Upper lobe of left lung (tissue), 4 donors: ENCODE results near the gene KMT2B.

Experiments used
- POLR2A ChIP-seq, 4 donors: fragments of 450-650 bp; IDR thresholded peaks; one replicate each; pipeline ENCODE4 v1.5.1; 2016 to 2017; ENCODE audit warnings: antibody characterized with exemption in 4 of 4, mild to moderate bottlenecking in 2 of 4
- TF ChIP-seq, protein P1 (sequence below), 6 experiments: fragments of 450-650 bp in 4 of 6; fragments of 200-600 bp in 2 of 6; sonication (generic) in 2 of 6; IDR thresholded peaks; one replicate each; pipeline ENCODE4 v1.5.1; 2016 to 2019; ENCODE audit warnings: antibody characterized with exemption in 6 of 6

DNA sequence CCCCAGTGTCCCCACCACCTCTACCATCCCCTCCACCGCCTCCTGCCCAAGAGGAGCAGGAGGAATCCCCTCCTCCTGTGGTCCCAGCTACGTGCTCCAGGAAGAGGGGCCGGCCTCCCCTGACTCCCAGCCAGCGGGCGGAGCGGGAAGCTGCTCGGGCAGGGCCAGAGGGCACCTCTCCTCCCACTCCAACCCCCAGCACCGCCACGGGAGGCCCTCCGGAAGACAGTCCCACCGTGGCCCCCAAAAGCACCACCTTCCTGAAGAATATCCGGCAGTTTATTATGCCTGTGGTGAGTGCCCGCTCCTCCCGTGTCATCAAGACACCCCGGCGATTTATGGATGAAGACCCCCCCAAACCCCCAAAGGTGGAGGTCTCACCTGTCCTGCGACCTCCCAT, 2.8 kb downstream of the KMT2B start:
- TF ChIP-seq, protein P1, sequence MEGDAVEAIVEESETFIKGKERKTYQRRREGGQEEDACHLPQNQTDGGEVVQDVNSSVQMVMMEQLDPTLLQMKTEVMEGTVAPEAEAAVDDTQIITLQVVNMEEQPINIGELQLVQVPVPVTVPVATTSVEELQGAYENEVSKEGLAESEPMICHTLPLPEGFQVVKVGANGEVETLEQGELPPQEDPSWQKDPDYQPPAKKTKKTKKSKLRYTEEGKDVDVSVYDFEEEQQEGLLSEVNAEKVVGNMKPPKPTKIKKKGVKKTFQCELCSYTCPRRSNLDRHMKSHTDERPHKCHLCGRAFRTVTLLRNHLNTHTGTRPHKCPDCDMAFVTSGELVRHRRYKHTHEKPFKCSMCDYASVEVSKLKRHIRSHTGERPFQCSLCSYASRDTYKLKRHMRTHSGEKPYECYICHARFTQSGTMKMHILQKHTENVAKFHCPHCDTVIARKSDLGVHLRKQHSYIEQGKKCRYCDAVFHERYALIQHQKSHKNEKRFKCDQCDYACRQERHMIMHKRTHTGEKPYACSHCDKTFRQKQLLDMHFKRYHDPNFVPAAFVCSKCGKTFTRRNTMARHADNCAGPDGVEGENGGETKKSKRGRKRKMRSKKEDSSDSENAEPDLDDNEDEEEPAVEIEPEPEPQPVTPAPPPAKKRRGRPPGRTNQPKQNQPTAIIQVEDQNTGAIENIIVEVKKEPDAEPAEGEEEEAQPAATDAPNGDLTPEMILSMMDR (IDR thresholded peaks at IDR 0.05), result no peak
- TF ChIP-seq POLR2A (IDR thresholded peaks at IDR 0.05), result no peak
